SK-N-SH treated with all-trans-retinoic acid at 6 μM for 48 hours (cell line): ENCODE data around the gene CPA1.

Experiments used
- GLIS3 ChIP-seq: fragments of 250-450 bp; sonication (Bioruptor Pico); IDR thresholded peaks from 2 replicates; pipeline ENCODE4 v1.5.0; 2020; ENCODE audit warnings: mild to moderate bottlenecking, moderate library complexity
- ISL1 ChIP-seq: fragments of 250-450 bp; sonication (Bioruptor Pico); IDR thresholded peaks from 2 replicates; pipeline ENCODE4 v2.1.2; 2022; ENCODE audit warnings: mild to moderate bottlenecking, moderate library complexity
- OSR1 ChIP-seq: fragments of 250-450 bp; sonication (Bioruptor Pico); IDR thresholded peaks from 2 replicates; pipeline ENCODE4 v1.8.0; 2022; ENCODE audit warnings: moderate library complexity, mild to moderate bottlenecking, inconsistent platforms
- PPARA ChIP-seq: fragments of 250-450 bp; sonication (Bioruptor Pico); IDR thresholded peaks from 2 replicates; pipeline ENCODE4 v1.5.0; 2020; ENCODE audit warnings: mild to moderate bottlenecking, borderline replicate concordance
- RARB ChIP-seq: fragments of 250-450 bp; sonication (Bioruptor Pico); IDR thresholded peaks from 2 replicates; pipeline ENCODE4 v1.8.0; 2021; ENCODE audit warnings: mild to moderate bottlenecking, moderate library complexity
- TOX ChIP-seq: fragments of 250-450 bp; sonication (Bioruptor Pico); IDR thresholded peaks from 2 replicates; pipeline ENCODE4 v1.8.0; 2021; ENCODE audit warnings: mild to moderate bottlenecking, moderate library complexity, borderline replicate concordance
- ZC3H10 ChIP-seq: fragments of 250-450 bp; sonication (Bioruptor Pico); IDR thresholded peaks from 2 replicates; pipeline ENCODE4 v1.5.1; 2021; ENCODE audit warnings: mild to moderate bottlenecking, moderate library complexity
- ZFP3 ChIP-seq: fragments of 250-450 bp; sonication (Bioruptor Pico); IDR thresholded peaks from 2 replicates; pipeline ENCODE4 v1.5.0; 2020; ENCODE audit warnings: mild to moderate bottlenecking, moderate library complexity
- ZFP30 ChIP-seq: fragments of 450-650 bp; formaldehyde crosslinking; IDR thresholded peaks from 2 replicates; pipeline ENCODE4 v1.5.0; 2022; ENCODE audit warnings: mild to moderate bottlenecking, moderate library complexity
- ZNF565 ChIP-seq: fragments of 450-650 bp; formaldehyde crosslinking; conservative IDR thresholded peaks from 2 replicates; pipeline ENCODE4 v1.5.0; 2020; ENCODE audit warnings: low read depth, mild to moderate bottlenecking, moderate library complexity
- TF ChIP-seq, protein P1 (sequence below): fragments of 250-450 bp; sonication (Bioruptor Pico); IDR thresholded peaks from 2 replicates; pipeline ENCODE4 v1.5.1; 2021; ENCODE audit warnings: mild to moderate bottlenecking, moderate library complexity
- TF ChIP-seq, protein P2 (sequence below): fragments of 250-450 bp; sonication (Bioruptor Pico); IDR thresholded peaks from 2 replicates; pipeline ENCODE4 v1.8.0; 2020; ENCODE audit warnings: mild to moderate bottlenecking, moderate library complexity, borderline replicate concordance
- TF ChIP-seq, protein P3 (sequence below): fragments of 250-450 bp; sonication (Bioruptor Pico); IDR thresholded peaks from 2 replicates; pipeline ENCODE4 v1.5.0; 2020; ENCODE audit warnings: mild to moderate bottlenecking, moderate library complexity
- TF ChIP-seq, protein P4 (sequence below): fragments of 250-450 bp; sonication (Bioruptor Pico); IDR thresholded peaks from 2 replicates; pipeline ENCODE4 v1.5.1; 2020; ENCODE audit warnings: low read depth, mild to moderate bottlenecking, moderate library complexity

DNA sequence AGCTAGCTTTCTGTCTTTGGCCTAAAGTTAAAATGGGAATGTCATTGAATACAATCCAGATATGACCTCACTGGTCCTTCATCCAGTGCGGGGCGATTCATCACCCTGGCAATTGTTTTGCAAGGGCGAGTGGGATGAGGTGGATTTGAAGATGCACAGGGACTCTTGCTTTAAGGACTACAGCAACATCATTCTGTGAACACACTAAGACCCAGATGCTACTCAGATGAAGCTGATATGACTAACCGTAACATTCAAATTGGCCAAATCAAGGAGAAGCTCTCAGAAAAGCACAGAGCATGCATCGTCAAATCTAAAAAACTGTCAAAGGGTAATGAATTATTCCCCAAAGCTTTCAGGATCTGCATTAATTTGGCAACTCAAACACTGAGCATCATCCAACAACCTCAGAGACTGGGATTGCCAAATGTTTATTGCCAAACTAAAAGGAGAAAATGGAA lies 12.8 kb downstream of the CPA1 start:
- TF ChIP-seq, protein P1, sequence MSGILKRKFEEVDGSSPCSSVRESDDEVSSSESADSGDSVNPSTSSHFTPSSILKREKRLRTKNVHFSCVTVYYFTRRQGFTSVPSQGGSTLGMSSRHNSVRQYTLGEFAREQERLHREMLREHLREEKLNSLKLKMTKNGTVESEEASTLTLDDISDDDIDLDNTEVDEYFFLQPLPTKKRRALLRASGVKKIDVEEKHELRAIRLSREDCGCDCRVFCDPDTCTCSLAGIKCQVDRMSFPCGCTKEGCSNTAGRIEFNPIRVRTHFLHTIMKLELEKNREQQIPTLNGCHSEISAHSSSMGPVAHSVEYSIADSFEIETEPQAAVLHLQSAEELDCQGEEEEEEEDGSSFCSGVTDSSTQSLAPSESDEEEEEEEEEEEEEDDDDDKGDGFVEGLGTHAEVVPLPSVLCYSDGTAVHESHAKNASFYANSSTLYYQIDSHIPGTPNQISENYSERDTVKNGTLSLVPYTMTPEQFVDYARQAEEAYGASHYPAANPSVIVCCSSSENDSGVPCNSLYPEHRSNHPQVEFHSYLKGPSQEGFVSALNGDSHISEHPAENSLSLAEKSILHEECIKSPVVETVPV = no peak
- no peak for TF ChIP-seq ZC3H10 (CRISPR knock-in tag)
- TF ChIP-seq TOX = no peak
- no peak for TF ChIP-seq RARB (CRISPR knock-in tag)
- TF ChIP-seq, protein P2, sequence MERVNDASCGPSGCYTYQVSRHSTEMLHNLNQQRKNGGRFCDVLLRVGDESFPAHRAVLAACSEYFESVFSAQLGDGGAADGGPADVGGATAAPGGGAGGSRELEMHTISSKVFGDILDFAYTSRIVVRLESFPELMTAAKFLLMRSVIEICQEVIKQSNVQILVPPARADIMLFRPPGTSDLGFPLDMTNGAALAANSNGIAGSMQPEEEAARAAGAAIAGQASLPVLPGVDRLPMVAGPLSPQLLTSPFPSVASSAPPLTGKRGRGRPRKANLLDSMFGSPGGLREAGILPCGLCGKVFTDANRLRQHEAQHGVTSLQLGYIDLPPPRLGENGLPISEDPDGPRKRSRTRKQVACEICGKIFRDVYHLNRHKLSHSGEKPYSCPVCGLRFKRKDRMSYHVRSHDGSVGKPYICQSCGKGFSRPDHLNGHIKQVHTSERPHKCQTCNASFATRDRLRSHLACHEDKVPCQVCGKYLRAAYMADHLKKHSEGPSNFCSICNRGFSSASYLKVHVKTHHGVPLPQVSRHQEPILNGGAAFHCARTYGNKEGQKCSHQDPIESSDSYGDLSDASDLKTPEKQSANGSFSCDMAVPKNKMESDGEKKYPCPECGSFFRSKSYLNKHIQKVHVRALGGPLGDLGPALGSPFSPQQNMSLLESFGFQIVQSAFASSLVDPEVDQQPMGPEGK = no peak
- TF ChIP-seq GLIS3 (CRISPR knock-in tag) = no peak
- TF ChIP-seq PPARA (CRISPR knock-in tag) = no peak
- TF ChIP-seq, protein P3, sequence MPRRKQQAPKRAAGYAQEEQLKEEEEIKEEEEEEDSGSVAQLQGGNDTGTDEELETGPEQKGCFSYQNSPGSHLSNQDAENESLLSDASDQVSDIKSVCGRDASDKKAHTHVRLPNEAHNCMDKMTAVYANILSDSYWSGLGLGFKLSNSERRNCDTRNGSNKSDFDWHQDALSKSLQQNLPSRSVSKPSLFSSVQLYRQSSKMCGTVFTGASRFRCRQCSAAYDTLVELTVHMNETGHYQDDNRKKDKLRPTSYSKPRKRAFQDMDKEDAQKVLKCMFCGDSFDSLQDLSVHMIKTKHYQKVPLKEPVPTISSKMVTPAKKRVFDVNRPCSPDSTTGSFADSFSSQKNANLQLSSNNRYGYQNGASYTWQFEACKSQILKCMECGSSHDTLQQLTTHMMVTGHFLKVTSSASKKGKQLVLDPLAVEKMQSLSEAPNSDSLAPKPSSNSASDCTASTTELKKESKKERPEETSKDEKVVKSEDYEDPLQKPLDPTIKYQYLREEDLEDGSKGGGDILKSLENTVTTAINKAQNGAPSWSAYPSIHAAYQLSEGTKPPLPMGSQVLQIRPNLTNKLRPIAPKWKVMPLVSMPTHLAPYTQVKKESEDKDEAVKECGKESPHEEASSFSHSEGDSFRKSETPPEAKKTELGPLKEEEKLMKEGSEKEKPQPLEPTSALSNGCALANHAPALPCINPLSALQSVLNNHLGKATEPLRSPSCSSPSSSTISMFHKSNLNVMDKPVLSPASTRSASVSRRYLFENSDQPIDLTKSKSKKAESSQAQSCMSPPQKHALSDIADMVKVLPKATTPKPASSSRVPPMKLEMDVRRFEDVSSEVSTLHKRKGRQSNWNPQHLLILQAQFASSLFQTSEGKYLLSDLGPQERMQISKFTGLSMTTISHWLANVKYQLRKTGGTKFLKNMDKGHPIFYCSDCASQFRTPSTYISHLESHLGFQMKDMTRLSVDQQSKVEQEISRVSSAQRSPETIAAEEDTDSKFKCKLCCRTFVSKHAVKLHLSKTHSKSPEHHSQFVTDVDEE (CRISPR knock-in tag) = no peak
- no peak for TF ChIP-seq OSR1 (CRISPR knock-in tag)
- TF ChIP-seq ZNF565 (CRISPR knock-in tag) = no peak
- no peak for TF ChIP-seq ZFP30 (CRISPR knock-in tag)
- TF ChIP-seq ZFP3 (CRISPR knock-in tag) = no peak
- TF ChIP-seq, protein P4, sequence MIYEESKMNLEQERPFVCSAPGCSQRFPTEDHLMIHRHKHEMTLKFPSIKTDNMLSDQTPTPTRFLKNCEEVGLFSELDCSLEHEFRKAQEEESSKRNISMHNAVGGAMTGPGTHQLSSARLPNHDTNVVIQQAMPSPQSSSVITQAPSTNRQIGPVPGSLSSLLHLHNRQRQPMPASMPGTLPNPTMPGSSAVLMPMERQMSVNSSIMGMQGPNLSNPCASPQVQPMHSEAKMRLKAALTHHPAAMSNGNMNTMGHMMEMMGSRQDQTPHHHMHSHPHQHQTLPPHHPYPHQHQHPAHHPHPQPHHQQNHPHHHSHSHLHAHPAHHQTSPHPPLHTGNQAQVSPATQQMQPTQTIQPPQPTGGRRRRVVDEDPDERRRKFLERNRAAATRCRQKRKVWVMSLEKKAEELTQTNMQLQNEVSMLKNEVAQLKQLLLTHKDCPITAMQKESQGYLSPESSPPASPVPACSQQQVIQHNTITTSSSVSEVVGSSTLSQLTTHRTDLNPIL (CRISPR knock-in tag) = no peak
- TF ChIP-seq ISL1 (CRISPR knock-in tag) = no peak; the same call in 1 of the 2 replicates
